NCI-H82 (cell line): ENCODE measurements around the gene SNX1.
A peak's percentile ranks its signal among the peaks of the same experiment; 100 is the strongest.

ENCODE experiments used
- DNase-seq: peaks from one replicate; lab custom pipeline; 2025; lab: John Stamatoyannopoulos, UW

Gene SNX1

GRCh38 chr15:64163659-64164362 lies 68.0 kb downstream of the SNX1 start:
- DNase-seq, result no peak

- no peak for DNase-seq
Measured at GRCh38 chr15:64164436-64164835, 68.7 kb downstream of the SNX1 start.

GRCh38 chr15:64166102-64166890 lies 70.5 kb downstream of the SNX1 start:
- peak; percentile 30 for DNase-seq

- no peak for DNase-seq
Measured at GRCh38 chr15:64180235-64180824, 84.5 kb downstream of the SNX1 start.

- DNase-seq, result no peak
Measured at GRCh38 chr15:64182859-64183370, 87.1 kb downstream of the SNX1 start.

- peak; percentile 62 for DNase-seq
Measured at GRCh38 chr15:64185146-64185911, 89.5 kb downstream of the SNX1 start.

GRCh38 chr15:64187396-64188191 lies 91.8 kb downstream of the SNX1 start:
- no peak for DNase-seq
